ENCODE results near the gene TNNI3K. TPM values are rescaled to one million over a fixed set of nuclear protein-coding genes. Genes with fewer than 3 reads are reported as not detected.

The TNNI3K gene
- total and polyA plus RNA-seq, 2 of the 8 experiments (the other 6 are each of a cell fraction or from before 2014, with no cell fraction given), result 0.41 to 0.48 TPM

DNA sequence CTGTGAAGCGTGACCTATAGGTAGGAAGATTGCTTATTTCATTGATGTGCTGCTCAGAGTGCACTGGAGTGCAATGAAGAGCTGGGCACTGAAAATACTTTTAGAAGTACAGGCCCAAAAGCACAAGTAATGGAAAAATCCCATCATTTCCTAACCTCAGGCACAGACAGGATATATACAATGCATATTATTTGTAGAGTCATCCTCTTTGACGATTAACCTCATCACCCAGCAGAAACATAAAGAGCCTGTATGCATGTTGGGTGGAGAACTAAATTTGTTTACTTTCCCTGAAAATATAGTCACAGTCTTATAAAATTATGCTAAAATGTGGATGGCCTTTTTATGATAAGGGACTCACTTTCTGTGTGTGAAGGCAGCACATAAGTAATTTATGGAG lies 98.1 kb downstream of the TNNI3K start:
- H3K27ac ChIP-seq (ENCODE audit: low read depth, low read length), result no peak overlapping the region
- H4K5ac ChIP-seq (ENCODE audit: insufficient read length, low read depth, low read length), result no peak overlapping the region
- no peak overlapping the region for H4K8ac ChIP-seq (ENCODE audit: extremely low read depth, insufficient read depth, low read length)
- H3K4me3 ChIP-seq (ENCODE audit: extremely low read depth in 1 of 4, insufficient read depth in 2 of 4, low read depth in 3 of 4, low read length in 4 of 4), result no peak overlapping the region
- H3K36me3 ChIP-seq (ENCODE audit: control insufficient read depth in 2 of 4, insufficient read depth in 4 of 4, low read length in 3 of 4), result no peaks in the 10 kb centered on the region
- no peak overlapping the region for H2BK5ac ChIP-seq (ENCODE audit: low read depth, low read length)
- no peaks in the 10 kb centered on the region for H3K27me3 ChIP-seq (replicated peaks in 1 of 4; ENCODE audit: control insufficient read depth in 3 of 4, extremely low read depth in 1 of 4, insufficient read depth in 3 of 4, low read length in 3 of 4)
- no peak overlapping the region for H3K4ac ChIP-seq (replicated peaks; ENCODE audit: insufficient read length, low read depth, low read length)
- no peaks in the 10 kb centered on the region for H4K20me1 ChIP-seq (replicated peaks in 1 of 2; ENCODE audit: control insufficient read depth in 1 of 2, insufficient read depth in 2 of 2, low read length in 2 of 2)
- no peak for DNase-seq (ENCODE audit: low read depth in 1 of 2, low spot score in 2 of 2)
- ChIA-PET POLR2A (ENCODE audit: partially characterized antibody) (no interaction called here), CTCF (ENCODE audit: partially characterized antibody) (no interaction called here)
- H3K18ac ChIP-seq (ENCODE audit: extremely low read depth, low read length), result no peak overlapping the region
- no peak overlapping the region for H2BK120ac ChIP-seq (replicated peaks; ENCODE audit: low read depth, low read length)
- 95% methylated on average over 2 of the region's 2 CpGs; no CpG with 5 or more reads in 1 of the 2 experiments for WGBS, 2 experiments (ENCODE audit: extremely low coverage in 1 of 2, insufficient coverage in 1 of 2, insufficient read length in 1 of 2, insufficient replicate concordance in 2 of 2, low coverage in 1 of 2, low lambda C conversion rate in 2 of 2, missing lambda C conversion rate in 1 of 2)
- H2BK20ac ChIP-seq (ENCODE audit: low read length), result no peak overlapping the region
- no peak overlapping the region for H2BK12ac ChIP-seq (ENCODE audit: low read depth, low read length)
- no peak overlapping the region for H2BK15ac ChIP-seq (ENCODE audit: low read length)
- no peaks in the 10 kb centered on the region for H3K23me2 ChIP-seq (ENCODE audit: low read depth, low read length)
- TF ChIP-seq, protein P1, sequence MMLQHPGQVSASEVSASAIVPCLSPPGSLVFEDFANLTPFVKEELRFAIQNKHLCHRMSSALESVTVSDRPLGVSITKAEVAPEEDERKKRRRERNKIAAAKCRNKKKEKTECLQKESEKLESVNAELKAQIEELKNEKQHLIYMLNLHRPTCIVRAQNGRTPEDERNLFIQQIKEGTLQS (IDR thresholded peaks at IDR 0.05; ENCODE audit: insufficient read depth, low read depth, low read length), result no peak
- no peak for TF ChIP-seq CEBPB (IDR thresholded peaks at IDR 0.05; ENCODE audit: low read depth, low read length)
- no peak for TF ChIP-seq CBX8 (IDR thresholded peaks at IDR 0.05; ENCODE audit: borderline replicate concordance, low read depth, low read length)
- no peaks in the 10 kb centered on the region for H3K4me1 ChIP-seq (replicated peaks in 1 of 4; ENCODE audit: control insufficient read depth in 3 of 4, insufficient read depth in 4 of 4, low read length in 3 of 4)
- FAIRE-seq, result no peak
- H3K9ac ChIP-seq (replicated peaks in 1 of 4; ENCODE audit: extremely low read depth in 1 of 4, low read depth in 3 of 4, low read length in 3 of 4), result no peak overlapping the region
- no peak overlapping the region for H3K56ac ChIP-seq (replicated peaks; ENCODE audit: insufficient read length, low read depth, low read length)
- no peak overlapping the region for H3K23ac ChIP-seq (ENCODE audit: insufficient read length)
- H3K4me2 ChIP-seq (ENCODE audit: insufficient read depth in 1 of 2, low read depth in 2 of 2, low read length in 2 of 2), result no peak overlapping the region
- H3K14ac ChIP-seq (ENCODE audit: insufficient read length), result no peak overlapping the region
- H2AK5ac ChIP-seq (ENCODE audit: low read depth, low read length), result no peak overlapping the region
- no peaks in the 10 kb centered on the region for H3K9me3 ChIP-seq (ENCODE audit: insufficient read depth in 2 of 2, low read depth in 1 of 2, low read length in 1 of 2)
- H2AFZ ChIP-seq (ENCODE audit: low read length), result no peak overlapping the region
- H4K91ac ChIP-seq (replicated peaks; ENCODE audit: insufficient read length, low read length), result no peak overlapping the region
- H3K79me2 ChIP-seq (ENCODE audit: control insufficient read depth in 1 of 2, insufficient read depth in 2 of 2, low read length in 2 of 2), result no peaks in the 10 kb centered on the region
- no peaks in the 10 kb centered on the region for H3K79me1 ChIP-seq (ENCODE audit: low read depth, low read length)

All from H1 (cell line).